HFFc6 (cell line): ENCODE results near the gene TRIM7. TPM values are rescaled to one million over a fixed set of nuclear protein-coding genes. Genes with fewer than 3 reads are reported as not detected.
A peak's percentile ranks its signal among the peaks of the same experiment; 100 is the strongest.
"Not testable (repeated sequence)": the region's sequence is repeated elsewhere in the genome, so short reads cannot be mapped to it uniquely, and the experiment has no call there.

Experiments
- DNase-seq: peaks from one replicate; pipeline ENCODE4 v3.0.0-alpha.2; 2018
- H3K27ac Mint-ChIP-seq: 2 replicates; pipeline ENCODE4 v1.8.0; 2020; ENCODE audit warnings: mild to moderate bottlenecking, mixed read lengths
- H3K27me3 Mint-ChIP-seq: 2 replicates; pipeline ENCODE4 v1.8.0; 2021; ENCODE audit warnings: mild to moderate bottlenecking, moderate library complexity, mixed read lengths; ENCODE audit not compliant: insufficient read depth
- H3K36me3 Mint-ChIP-seq: 2 replicates; pipeline ENCODE4 v1.8.0; 2021; ENCODE audit warnings: low read depth, mixed read lengths
- H3K4me1 Mint-ChIP-seq: 2 replicates; pipeline ENCODE4 v1.8.0; 2020; ENCODE audit warnings: low read depth, mixed read lengths
- H3K4me3 Mint-ChIP-seq: 2 replicates; pipeline ENCODE4 v1.8.0; 2020; ENCODE audit warnings: mild to moderate bottlenecking, moderate library complexity, mixed read lengths
- H3K9me3 Mint-ChIP-seq: 2 replicates; pipeline ENCODE4 v1.8.0; 2020; ENCODE audit warnings: mild to moderate bottlenecking, mixed read lengths
- total RNA-seq, 6 experiments: library from RNA; stranded (reverse); fragmentation: NEBNext Ultra II Directional; extraction: Animal tissue kit (Norgen Biotek cat#: 25700); gene quantifications; 2 replicates in 1 of 6; 3 replicates in 5 of 6; pipeline ENCODE4 v1.2.3, GENCODE V29; 2021
- TF ChIP-seq, protein P1 (sequence below): fragments of 200-600 bp; sonication (generic); IDR thresholded peaks from 2 replicates; pipeline ENCODE4 v1.5.0; 2021; ENCODE audit warnings: antibody characterized with exemption, mild to moderate bottlenecking

TRIM7 gene
- total RNA-seq, 6 experiments from 2014 or later, result 2.8 to 7.5 (median 5.3) TPM

DNA sequence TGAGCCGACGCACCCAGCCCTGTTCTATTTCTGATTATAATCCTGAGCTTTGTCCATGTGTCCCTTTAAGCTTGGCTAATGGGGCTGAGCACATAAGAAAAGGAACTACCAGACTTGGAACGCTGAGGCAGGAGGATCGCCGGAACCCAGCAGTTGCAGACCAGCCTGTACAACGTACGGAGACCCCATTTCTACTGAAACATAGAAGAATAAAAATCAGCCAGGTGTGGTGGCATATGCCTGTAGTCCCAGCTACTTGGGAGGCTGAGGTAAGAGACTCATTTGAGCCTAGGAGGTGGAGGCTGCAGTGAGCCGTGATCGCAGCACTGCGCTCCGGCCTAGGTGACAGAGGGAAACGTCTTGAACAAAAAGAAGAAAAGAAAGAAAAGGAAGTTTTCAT, 22.3 kb downstream of the TRIM7 start:
- DNase-seq, result no peak
- Mint-ChIP-seq H3K4me3 (peak overlapping the region; percentile 77), H3K36me3 (no peaks in the 10 kb centered on the region), H3K4me1 (peaks cover 40% of the 10 kb centered on the region), H3K27me3 (peaks cover 8% of the 10 kb centered on the region), H3K9me3 (no peaks in the 10 kb centered on the region), H3K27ac (no peak overlapping the region)
- TF ChIP-seq, protein P1, sequence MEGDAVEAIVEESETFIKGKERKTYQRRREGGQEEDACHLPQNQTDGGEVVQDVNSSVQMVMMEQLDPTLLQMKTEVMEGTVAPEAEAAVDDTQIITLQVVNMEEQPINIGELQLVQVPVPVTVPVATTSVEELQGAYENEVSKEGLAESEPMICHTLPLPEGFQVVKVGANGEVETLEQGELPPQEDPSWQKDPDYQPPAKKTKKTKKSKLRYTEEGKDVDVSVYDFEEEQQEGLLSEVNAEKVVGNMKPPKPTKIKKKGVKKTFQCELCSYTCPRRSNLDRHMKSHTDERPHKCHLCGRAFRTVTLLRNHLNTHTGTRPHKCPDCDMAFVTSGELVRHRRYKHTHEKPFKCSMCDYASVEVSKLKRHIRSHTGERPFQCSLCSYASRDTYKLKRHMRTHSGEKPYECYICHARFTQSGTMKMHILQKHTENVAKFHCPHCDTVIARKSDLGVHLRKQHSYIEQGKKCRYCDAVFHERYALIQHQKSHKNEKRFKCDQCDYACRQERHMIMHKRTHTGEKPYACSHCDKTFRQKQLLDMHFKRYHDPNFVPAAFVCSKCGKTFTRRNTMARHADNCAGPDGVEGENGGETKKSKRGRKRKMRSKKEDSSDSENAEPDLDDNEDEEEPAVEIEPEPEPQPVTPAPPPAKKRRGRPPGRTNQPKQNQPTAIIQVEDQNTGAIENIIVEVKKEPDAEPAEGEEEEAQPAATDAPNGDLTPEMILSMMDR, result no peak

DNA sequence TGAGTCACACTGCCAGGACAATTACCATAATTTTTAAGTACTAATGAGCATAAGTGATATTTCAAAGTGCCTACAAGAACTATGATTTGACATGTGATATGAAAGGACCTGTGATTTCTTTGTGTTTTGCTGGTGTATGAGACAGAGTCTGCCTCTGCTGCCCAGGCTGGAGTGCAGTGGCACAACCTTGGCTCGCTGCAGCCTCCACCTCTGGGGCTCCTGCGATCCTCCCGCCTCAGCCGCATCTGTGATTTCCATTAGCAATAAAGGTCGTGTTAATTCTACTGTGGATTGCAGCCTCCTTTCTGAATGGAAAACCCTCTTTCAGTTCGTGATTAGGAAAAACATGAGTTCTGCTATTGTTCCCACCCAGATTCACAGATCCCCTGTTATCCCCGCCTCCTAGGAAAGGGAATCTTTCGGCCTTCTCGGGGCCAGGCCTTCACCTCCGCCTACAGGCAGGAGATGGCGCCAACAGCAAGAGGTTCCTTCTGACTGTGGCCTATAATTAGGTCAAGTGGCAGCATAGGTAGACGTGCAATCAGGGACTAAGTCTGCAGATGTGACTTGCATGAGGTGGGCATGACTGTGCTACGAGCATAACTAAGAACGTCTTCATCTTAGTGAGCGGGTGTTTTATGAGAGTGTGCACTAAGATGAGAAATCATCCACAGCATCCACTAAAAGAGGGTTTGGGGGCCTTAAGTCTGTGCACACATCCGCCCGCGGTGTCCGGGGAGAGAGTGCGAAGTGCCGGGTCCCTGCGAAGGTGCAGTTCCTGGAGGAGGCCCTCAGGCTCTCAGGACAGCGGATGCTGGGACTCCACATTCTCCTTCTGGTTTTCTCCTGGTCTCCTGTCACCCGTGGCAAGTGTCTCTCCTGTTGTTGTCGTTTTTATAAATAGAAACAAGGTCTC, 23.1 kb downstream of the TRIM7 start:
- no peaks in the 10 kb centered on the region for H3K9me3 Mint-ChIP-seq
- peaks cover 4% of the 10 kb centered on the region for H3K27me3 Mint-ChIP-seq
- TF ChIP-seq, protein P1, result peak; percentile 78
- H3K4me1 Mint-ChIP-seq, result peaks cover 34% of the 10 kb centered on the region
- peak overlapping the region; percentile 15; the same call in 1 of the 2 replicates for H3K4me3 Mint-ChIP-seq
- H3K36me3 Mint-ChIP-seq, result no peaks in the 10 kb centered on the region
- DNase-seq, result peak; percentile 58
- H3K27ac Mint-ChIP-seq, result no peak overlapping the region

DNA sequence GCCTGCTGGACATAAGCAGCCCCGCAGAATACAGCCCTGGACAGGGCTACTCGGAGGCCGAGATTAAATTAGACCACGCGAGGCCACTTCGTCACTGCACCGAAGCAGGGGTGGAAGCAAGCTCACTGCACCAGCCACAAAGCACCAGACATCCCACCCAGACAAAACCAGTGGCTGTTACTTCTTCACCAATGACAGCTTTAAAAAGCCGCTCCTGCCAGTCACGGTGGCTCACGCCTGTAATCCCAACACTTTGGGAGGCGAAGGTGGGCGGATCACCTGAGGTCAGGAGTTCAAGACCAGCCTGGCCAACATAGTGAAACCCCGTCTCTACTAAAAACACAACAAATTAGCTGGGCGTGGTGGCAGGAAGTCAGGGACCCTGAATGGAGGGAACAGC, 27.4 kb downstream of the TRIM7 start:
- peaks cover 23% of the 10 kb centered on the region for H3K4me1 Mint-ChIP-seq
- H3K36me3 Mint-ChIP-seq, H3K4me3 Mint-ChIP-seq, H3K9me3 Mint-ChIP-seq, DNase-seq, H3K27ac Mint-ChIP-seq: not testable (repeated sequence)
- H3K27me3 Mint-ChIP-seq, result peaks cover 16% of the 10 kb centered on the region

DNA sequence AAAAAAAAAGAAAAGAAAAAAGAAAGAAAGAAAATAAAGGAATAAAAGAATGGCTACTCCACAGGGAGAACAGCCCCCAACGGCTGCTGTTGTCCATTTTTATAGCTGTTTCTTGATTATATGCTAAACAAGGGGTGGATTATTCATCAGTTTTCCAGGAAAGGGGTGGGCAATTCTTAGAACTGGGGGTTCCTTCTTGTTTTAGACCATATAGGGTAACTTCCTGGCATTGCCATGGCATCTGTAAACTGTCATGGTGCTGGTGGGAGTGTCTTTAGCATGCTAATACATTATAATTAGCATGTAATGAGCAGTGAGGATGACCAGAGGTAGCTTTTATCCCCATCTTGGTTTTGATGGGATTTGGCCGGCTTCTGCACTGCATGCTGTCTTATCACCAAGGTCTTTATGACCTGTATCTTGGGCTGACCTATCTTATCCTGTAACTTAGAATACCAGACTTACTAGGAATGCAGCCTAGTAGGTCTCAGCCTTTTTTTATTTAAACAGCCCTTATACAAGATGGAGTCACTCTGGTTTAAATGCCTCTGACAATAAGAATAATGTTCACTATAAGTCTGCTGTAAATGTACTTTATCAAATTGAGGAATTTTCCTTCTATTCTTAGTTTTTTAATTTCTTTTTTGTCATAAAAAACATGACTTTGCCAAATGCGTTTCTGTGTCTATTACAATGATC, 28.6 kb downstream of the TRIM7 start:
- Mint-ChIP-seq H3K4me3 (no peak overlapping the region), H3K27me3 (peaks cover 16% of the 10 kb centered on the region), H3K4me1 (peaks cover 13% of the 10 kb centered on the region), H3K36me3 (no peaks in the 10 kb centered on the region), H3K27ac (no peak overlapping the region), H3K9me3 (no peaks in the 10 kb centered on the region)
- DNase-seq, result no peak
- TF ChIP-seq, protein P1, result no peak

DNA sequence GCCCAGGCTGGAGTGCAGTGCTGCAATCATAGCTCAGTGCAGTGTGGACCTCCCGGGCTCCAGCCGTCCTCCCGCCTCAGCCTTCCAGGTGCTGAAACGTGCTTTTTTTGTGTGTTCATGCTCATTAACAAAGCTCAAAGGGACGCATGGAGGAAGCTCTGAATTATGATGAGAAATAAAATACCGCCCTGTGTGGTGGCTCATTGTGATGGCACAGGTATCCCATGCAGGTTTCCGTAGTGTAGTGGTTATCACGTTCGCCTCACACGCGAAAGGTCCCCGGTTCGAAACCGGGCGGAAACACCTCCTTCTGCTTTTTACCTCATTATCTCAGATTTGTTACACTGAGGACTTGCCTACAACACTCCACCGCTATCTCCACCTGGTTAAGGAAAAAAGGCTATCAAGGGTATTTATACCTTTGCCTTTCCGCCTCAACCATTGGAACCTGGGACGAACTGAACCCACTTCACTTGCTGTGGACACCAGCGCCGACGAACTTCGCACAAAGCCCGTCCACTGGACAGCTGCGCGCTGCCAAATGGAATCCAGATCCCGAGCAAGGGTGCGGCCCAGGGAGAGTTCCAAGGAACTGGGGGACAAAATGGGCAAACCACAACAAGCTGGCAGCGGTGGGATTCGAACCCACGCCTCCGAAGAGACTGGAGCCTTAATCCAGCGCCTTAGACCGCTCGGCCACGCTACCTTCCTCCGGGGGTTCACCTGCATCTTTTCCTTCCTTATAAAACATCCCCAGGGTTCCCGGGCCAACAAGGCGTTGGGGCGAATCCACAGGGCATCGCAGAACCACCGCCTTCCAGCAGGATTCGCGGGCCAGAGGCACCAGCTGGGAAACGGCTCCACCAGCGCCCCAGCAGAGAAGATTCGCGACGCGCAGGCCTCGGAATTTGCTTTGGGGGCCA, 31.3 kb downstream of the TRIM7 start:
- DNase-seq, result peak; percentile 77
- peaks cover 37% of the 10 kb centered on the region for H3K4me1 Mint-ChIP-seq
- peak overlapping the region; percentile 69 for H3K4me3 Mint-ChIP-seq
- TF ChIP-seq, protein P1, result no peak
- no peaks in the 10 kb centered on the region for H3K9me3 Mint-ChIP-seq
- peaks cover 20% of the 10 kb centered on the region for H3K27me3 Mint-ChIP-seq
- peak overlapping the region; percentile 28 for H3K27ac Mint-ChIP-seq
- no peaks in the 10 kb centered on the region for H3K36me3 Mint-ChIP-seq
